ENCODE data around the gene GAS2L2. TPM values are rescaled to one million over a fixed set of nuclear protein-coding genes. Genes with fewer than 3 reads are reported as not detected.

Gene GAS2L2
- total RNA-seq, 2 donors from 2014 or later: 0.16 TPM; not detected in 1

- Mint-ChIP-seq H3K27ac (no peak overlapping the region), H3K36me3 (no peaks in the 10 kb centered on the region), H3K9me3 (no peaks in the 10 kb centered on the region)
- ATAC-seq (no peak), DNase-seq (ENCODE audit: low spot score in 2 of 2) (no peak)
Observed at GRCh38 chr17:35778641-35779196, 25.7 kb upstream of the GAS2L2 start.

DNA sequence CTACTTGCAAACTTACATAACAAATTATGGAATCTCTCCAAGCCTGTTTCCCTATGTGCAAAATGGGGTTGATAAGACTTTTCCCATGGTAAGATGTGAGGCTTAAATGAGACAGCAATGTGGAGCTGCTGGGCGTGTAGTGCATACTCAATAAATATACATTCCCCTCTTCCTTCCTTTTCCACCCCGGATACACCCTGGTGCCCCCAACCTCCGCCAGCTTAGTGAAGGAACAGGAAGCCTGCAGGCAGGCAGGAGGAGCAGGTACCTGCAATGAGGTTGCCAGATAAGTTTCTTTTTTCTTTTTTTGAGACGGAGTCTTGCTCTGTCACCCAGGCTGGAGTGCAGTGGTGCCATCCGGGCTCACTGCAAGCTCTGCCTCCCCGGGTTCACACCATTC is 22.5 kb upstream of the GAS2L2 start:
- Mint-ChIP-seq H3K9me3 (no peaks in the 10 kb centered on the region), H3K36me3 (no peaks in the 10 kb centered on the region), H3K27ac (no peak overlapping the region)
- DNase-seq (ENCODE audit: low spot score in 2 of 2) (no peak), ATAC-seq (no peak)

- no peaks in the 10 kb centered on the region for H3K9me3 Mint-ChIP-seq
- no peak overlapping the region for H3K27ac Mint-ChIP-seq
- ATAC-seq: no peak
- no peak for DNase-seq (ENCODE audit: low spot score in 2 of 2)
- H3K36me3 Mint-ChIP-seq: no peaks in the 10 kb centered on the region
Observed at GRCh38 chr17:35775039-35775438, 22.0 kb upstream of the GAS2L2 start.

DNA sequence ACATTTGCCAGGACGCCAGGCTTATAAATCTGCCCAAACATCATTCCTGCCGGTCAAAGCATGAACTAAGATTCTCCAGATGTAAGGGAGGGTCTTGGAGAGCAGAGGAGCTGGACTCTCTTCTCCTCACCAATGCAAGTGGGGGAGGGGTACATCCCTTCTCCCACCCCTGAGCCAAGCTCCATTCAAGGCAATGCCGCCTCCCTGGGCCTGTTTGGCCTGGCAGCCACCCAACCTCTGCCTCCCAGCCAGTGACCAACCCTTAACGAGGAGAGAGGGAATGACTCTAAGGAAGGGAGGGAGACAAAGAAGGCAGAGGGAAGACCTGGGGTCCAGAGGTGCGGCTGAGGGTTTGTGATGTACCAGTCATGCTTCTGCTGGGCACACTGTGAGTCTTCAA is 21.5 kb upstream of the GAS2L2 start:
- no peaks in the 10 kb centered on the region for H3K9me3 Mint-ChIP-seq
- H3K27ac Mint-ChIP-seq: no peak overlapping the region
- no peak for ATAC-seq
- H3K36me3 Mint-ChIP-seq: no peaks in the 10 kb centered on the region
- DNase-seq (ENCODE audit: low spot score in 2 of 2): no peak

- Mint-ChIP-seq H3K36me3 (no peaks in the 10 kb centered on the region), H3K27ac (peak overlapping the region in 1 of 2 donors; percentile 17)
Observed at GRCh38 chr17:35773679-35774425, 20.8 kb upstream of the GAS2L2 start.

GRCh38 chr17:35773129-35773528 is 20.1 kb upstream of the GAS2L2 start:
- DNase-seq (ENCODE audit: low spot score in 2 of 2): no peak
- no peaks in the 10 kb centered on the region for H3K36me3 Mint-ChIP-seq

More at GRCh38 chr17:35773679-35774425, 20.8 kb upstream of the GAS2L2 start:
- no peak for DNase-seq (ENCODE audit: low spot score in 2 of 2)
- no peaks in the 10 kb centered on the region for H3K9me3 Mint-ChIP-seq
- no peak for ATAC-seq

DNA sequence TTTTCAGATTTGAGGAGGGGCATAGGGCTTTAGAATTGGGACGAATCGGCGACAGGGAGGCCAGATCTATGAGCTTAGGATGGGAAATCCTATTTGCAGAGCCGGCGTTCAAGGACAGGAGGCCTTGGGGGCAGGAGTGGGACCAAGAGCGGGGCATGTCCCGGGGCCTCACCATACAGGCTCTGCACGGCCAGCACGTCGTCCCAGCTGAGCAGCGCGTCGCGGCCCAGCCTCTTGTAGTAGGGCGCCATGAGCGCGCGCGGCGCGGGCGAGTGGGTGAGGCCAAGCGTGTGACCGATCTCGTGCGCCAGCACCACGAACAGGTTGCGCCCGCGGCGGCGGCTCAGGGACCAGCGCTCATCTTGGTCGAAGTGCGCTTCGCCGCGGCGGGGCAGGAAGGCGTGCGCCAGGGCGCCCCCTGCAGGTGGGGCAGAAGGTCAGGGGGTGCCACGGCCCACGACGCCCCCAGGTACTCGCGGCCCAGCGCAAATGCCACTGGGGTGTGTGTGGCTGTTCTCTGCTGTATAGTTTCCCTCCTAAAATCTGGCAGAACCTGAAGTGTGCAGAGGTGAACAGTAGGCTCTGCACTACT is 17.0 kb upstream of the GAS2L2 start:
- no peaks in the 10 kb centered on the region for H3K36me3 Mint-ChIP-seq
- no peaks in the 10 kb centered on the region for H3K9me3 Mint-ChIP-seq
- H3K27ac Mint-ChIP-seq: peak overlapping the region in 1 of 2 donors; percentile 26
- ATAC-seq (no peak), DNase-seq (ENCODE audit: low spot score in 2 of 2) (no peak)

More at GRCh38 chr17:35773129-35773528, 20.1 kb upstream of the GAS2L2 start:
- no peak for ATAC-seq
- Mint-ChIP-seq H3K9me3 (no peaks in the 10 kb centered on the region), H3K27ac (no peak overlapping the region)

DNA sequence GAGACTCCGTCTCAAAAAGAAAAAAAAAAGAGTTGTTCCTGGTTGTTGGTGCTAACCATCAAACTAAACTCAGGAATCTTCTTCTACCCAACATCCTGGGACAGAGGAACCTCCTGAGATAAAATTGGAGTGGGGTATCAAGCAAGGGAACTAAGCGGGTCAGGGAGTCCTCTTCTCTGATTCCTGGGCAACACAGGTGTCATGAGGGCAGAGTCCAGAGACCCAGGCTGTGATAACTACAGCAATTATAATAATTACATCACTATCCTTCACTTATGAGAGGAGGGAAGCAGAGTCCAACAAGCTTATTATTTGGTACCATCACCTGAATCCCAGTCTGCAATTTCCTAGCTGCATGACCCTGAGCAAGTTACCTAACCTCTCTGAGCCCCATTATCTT is 15.8 kb upstream of the GAS2L2 start:
- no peaks in the 10 kb centered on the region for H3K9me3 Mint-ChIP-seq

GRCh38 chr17:35766903-35767510 is 14.0 kb upstream of the GAS2L2 start:
- H3K36me3 Mint-ChIP-seq: no peaks in the 10 kb centered on the region
- no peak overlapping the region for H3K27ac Mint-ChIP-seq
- no peak for DNase-seq (ENCODE audit: low spot score in 2 of 2)
- no peak for ATAC-seq
- H3K9me3 Mint-ChIP-seq: no peaks in the 10 kb centered on the region

More for the DNA sequence above, 15.8 kb upstream of the GAS2L2 start:
- no peak overlapping the region for H3K27ac Mint-ChIP-seq
- no peak for DNase-seq (ENCODE audit: low spot score in 2 of 2)
- no peak for ATAC-seq
- H3K36me3 Mint-ChIP-seq: no peaks in the 10 kb centered on the region

GRCh38 chr17:35766489-35766877 is 13.4 kb upstream of the GAS2L2 start:
- H3K9me3 Mint-ChIP-seq: no peaks in the 10 kb centered on the region
- no peaks in the 10 kb centered on the region for H3K36me3 Mint-ChIP-seq
- ATAC-seq (no peak), DNase-seq (ENCODE audit: low spot score in 2 of 2) (no peak)
- H3K27ac Mint-ChIP-seq: no peak overlapping the region

GRCh38 chr17:35765756-35766488 is 12.9 kb upstream of the GAS2L2 start:
- DNase-seq (ENCODE audit: low spot score in 2 of 2): no peak
- no peak for ATAC-seq
- H3K9me3 Mint-ChIP-seq: no peaks in the 10 kb centered on the region

DNA sequence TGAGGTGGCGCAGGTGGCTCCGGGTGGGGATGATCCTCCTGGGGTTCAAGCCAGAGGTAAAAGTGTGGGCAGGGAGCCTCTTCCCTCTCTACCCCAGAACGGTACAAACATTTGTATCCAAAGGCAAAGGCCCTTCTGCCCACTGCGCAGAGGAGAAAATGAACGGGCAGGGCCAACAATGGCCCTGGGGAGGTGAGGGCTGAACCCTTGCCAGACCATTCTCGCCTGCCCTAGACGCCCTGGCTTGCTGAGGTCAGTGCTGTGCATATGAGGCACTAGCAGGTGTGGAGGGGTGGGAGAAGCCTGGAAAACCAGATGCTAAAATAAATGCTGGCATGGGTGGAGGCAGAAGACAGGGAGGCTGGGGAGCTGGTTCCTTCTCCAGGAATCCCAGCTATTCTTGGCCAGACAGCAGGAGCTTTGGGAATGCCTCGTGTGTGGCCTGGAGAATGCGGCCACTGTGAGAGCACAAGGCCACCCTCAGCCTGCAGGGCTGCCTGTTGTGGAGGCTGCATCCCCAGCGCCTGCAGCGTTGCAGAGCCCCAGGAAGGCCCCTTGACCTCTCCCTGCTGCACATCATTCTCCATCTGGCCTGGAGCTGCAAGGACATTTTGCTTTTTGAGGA is 12.2 kb upstream of the GAS2L2 start:
- Mint-ChIP-seq H3K9me3 (no peaks in the 10 kb centered on the region), H3K36me3 (no peaks in the 10 kb centered on the region), H3K27ac (peak overlapping the region in 1 of 2 donors; percentile 28)
- DNase-seq (ENCODE audit: low spot score in 2 of 2) (no peak), ATAC-seq (no peak)

More at GRCh38 chr17:35765756-35766488, 12.9 kb upstream of the GAS2L2 start:
- no peak overlapping the region for H3K27ac Mint-ChIP-seq
- H3K36me3 Mint-ChIP-seq: no peaks in the 10 kb centered on the region

GRCh38 chr17:35764123-35764991 is 11.3 kb upstream of the GAS2L2 start:
- no peaks in the 10 kb centered on the region for H3K36me3 Mint-ChIP-seq
- ATAC-seq: peak; percentile 94 to 95
- peak; percentile 90 to 95 for DNase-seq (ENCODE audit: low spot score in 2 of 2)
- H3K27ac Mint-ChIP-seq: peak overlapping the region in 1 of 2 donors; percentile 28
- H3K9me3 Mint-ChIP-seq: no peaks in the 10 kb centered on the region

DNA sequence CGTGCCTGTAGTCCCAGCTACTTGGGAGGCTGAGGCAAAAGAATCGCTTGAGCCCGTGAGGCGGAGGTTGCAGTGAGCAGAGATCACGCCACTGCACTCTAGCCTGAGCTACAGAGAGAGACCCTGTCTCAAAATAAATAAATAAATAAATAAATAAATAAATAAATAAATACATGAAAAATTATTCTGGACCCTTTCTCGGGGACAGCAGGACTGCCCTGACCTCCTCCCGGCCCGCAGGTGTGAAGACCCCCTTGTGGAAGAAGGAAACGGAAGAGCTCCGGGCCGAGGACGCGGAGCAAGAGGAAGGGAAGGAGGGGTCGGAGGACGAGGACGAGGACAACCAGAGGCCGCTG is 10.7 kb upstream of the GAS2L2 start:
- H3K36me3 Mint-ChIP-seq: no peaks in the 10 kb centered on the region
- no peak for DNase-seq (ENCODE audit: low spot score in 2 of 2)
- no peak for ATAC-seq
- peak overlapping the region in 1 of 2 donors; percentile 92 for H3K27ac Mint-ChIP-seq
- H3K9me3 Mint-ChIP-seq: no peaks in the 10 kb centered on the region

DNA sequence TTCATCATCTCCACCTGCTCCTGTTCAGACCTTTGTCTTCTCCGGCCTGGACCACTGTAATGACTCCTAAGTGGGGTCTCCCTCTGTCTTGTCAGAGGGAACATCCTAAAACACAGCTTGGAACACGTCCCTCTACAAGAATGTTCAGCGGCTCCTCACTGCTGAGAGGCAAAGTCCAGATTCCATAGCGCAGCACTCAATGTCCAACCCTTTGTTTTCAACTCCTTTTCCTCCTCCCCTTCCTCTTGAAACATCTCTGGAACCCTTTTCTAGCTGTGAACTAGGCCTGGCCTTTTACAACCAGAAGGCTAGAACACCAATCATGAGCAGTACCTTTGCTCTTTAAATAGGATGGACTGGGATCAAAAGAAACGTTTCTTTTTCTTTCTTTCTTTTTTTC is 8.6 kb upstream of the GAS2L2 start:
- Mint-ChIP-seq H3K9me3 (no peaks in the 10 kb centered on the region), H3K27ac (no peak overlapping the region), H3K36me3 (no peaks in the 10 kb centered on the region)
- DNase-seq (ENCODE audit: low spot score in 2 of 2) (no peak), ATAC-seq (no peak)

DNA sequence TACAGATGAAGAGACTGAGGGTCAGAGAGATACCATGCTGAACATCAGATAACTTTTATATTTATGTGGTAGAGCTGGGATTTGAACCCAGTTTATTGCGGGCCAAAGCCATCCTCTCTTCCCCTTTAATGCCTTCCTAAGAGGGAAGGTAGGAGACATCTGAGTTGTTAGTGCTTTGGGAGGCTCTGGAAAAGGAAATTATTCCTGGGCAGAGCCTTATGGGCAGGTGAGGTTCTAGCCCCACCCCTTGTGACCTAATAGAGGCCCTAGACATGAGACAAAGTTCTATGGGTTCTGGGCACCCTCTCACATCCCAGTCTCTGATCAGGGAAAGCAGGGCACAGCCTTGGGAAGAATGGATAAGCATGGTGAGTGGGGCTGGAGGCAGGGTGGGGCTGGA is 7.5 kb upstream of the GAS2L2 start, which contains the start of gene C17orf50:
Gene C17orf50 (plus strand): TSS at position 301 of the 400 bp plus-strand sequence. CDS start 55 bp downstream, at position 356.
- no peak within 1 kb of the TSS for H3K27ac Mint-ChIP-seq
- no peaks in the 10 kb centered on the region for H3K36me3 Mint-ChIP-seq
- ATAC-seq (no peak), DNase-seq (ENCODE audit: low spot score in 2 of 2) (no peak)
- no peaks in the 10 kb centered on the region for H3K9me3 Mint-ChIP-seq

Measured in activated naive CD4-positive, alpha-beta T cell treated with anti-CD3 and anti-CD28 coated beads, Interleukin-2, amount 50 U/mL, for 72 hours (primary cell).